CD14-positive monocyte (primary cell): ENCODE data around the gene POLG. TPM values are rescaled to one million over a fixed set of nuclear protein-coding genes. Genes with fewer than 3 reads are reported as not detected.

Experiments used
- DNase-seq, 3 donors: peaks; one replicate each; pipeline ENCODE4 v3.0.0-alpha.2; 2011 to 2022
- H2AFZ ChIP-seq: 2 replicates; pipeline ENCODE4 v1.6.0; 2012; ENCODE audit warnings: mild to moderate bottlenecking, low read depth, low read length, inconsistent platforms; ENCODE audit not compliant: insufficient read depth, poor library complexity, severe bottlenecking
- H3K27ac ChIP-seq, 2 donors: 1 replicate in 1 of 2; 2 replicates in 1 of 2; pipeline ENCODE4 v1.5.1; 2012 to 2013; ENCODE audit warnings: low read length in 2 of 2, control low read depth in 1 of 2, inconsistent platforms in 1 of 2, low read depth in 1 of 2, mild to moderate bottlenecking in 1 of 2
- H3K27me3 ChIP-seq, 2 donors: one replicate each; pipeline versions ENCODE4 v1.6.0 to v1.6.1; 2011 to 2013; ENCODE audit warnings: low read length in 2 of 2; ENCODE audit not compliant: control insufficient read depth in 2 of 2, insufficient read depth in 2 of 2
- H3K36me3 ChIP-seq, 2 donors: replicated peaks in 1 of 2; 1 replicate in 1 of 2; 2 replicates in 1 of 2; pipeline versions ENCODE4 v1.5.1 to v1.6.1; 2012 to 2013; ENCODE audit warnings: low read length in 2 of 2, control low read depth in 1 of 2, inconsistent platforms in 1 of 2, mild to moderate bottlenecking in 1 of 2; ENCODE audit not compliant: insufficient read depth in 2 of 2, control insufficient read depth in 1 of 2
- H3K4me1 ChIP-seq, 2 donors: 1 replicate in 1 of 2; 2 replicates in 1 of 2; pipeline versions ENCODE4 v1.5.1 to v1.6.1; 2012 to 2013; ENCODE audit warnings: low read length in 2 of 2, control low read depth in 1 of 2, inconsistent platforms in 1 of 2, mild to moderate bottlenecking in 1 of 2, moderate library complexity in 1 of 2; ENCODE audit not compliant: insufficient read depth in 2 of 2, control insufficient read depth in 1 of 2
- H3K4me2 ChIP-seq: replicated peaks from 2 replicates; pipeline ENCODE3; 2012; ENCODE audit warnings: low read length, moderate library complexity, mild to moderate bottlenecking; ENCODE audit not compliant: poor library complexity, severe bottlenecking; ENCODE audit errors: extremely low read depth
- H3K4me3 ChIP-seq, 3 experiments: fragments of 200-600 bp in 1 of 3; sonication (generic) in 1 of 3; replicated peaks in 1 of 3; 1 replicate in 2 of 3; 2 replicates in 1 of 3; pipeline ENCODE4 v1.5.1; 2011 to 2013; ENCODE audit warnings: low read length in 3 of 3, mild to moderate bottlenecking in 3 of 3, control low read depth in 2 of 3, low read depth in 2 of 3, inconsistent platforms in 1 of 3, moderate library complexity in 1 of 3
- H3K79me2 ChIP-seq: 2 replicates; pipeline ENCODE4 v1.6.0; 2012; ENCODE audit warnings: mild to moderate bottlenecking, control low read depth, inconsistent platforms, low read length, moderate library complexity; ENCODE audit not compliant: insufficient read depth
- H3K9ac ChIP-seq: 2 replicates; pipeline ENCODE4 v1.6.0; 2017; ENCODE audit warnings: low read length, mild to moderate bottlenecking; ENCODE audit not compliant: insufficient read depth, poor library complexity, severe bottlenecking
- H3K9me3 ChIP-seq, 2 donors: replicated peaks in 1 of 2; 1 replicate in 1 of 2; 2 replicates in 1 of 2; pipeline versions ENCODE4 v1.5.1 to v1.6.1; 2012 to 2013; ENCODE audit warnings: low read length in 2 of 2, control low read depth in 1 of 2; ENCODE audit not compliant: control insufficient read depth in 1 of 2, insufficient read depth in 1 of 2
- H4K20me1 ChIP-seq: 2 replicates; pipeline ENCODE4 v1.6.0; 2012; ENCODE audit warnings: mild to moderate bottlenecking, low read length, control low read depth, moderate library complexity; ENCODE audit not compliant: insufficient read depth
- H3K27ac Mint-ChIP-seq, 7 donors: one replicate each; pipeline ENCODE4 v1.8.0; 2020; ENCODE audit warnings: mild to moderate bottlenecking in 7 of 7, mixed read lengths in 7 of 7, moderate library complexity in 6 of 7, inconsistent platforms in 2 of 7
- H3K27me3 Mint-ChIP-seq, 3 donors: one replicate each; pipeline ENCODE4 v1.8.0; 2021 to 2022; ENCODE audit warnings: low read depth in 3 of 3, mild to moderate bottlenecking in 3 of 3, mixed read lengths in 3 of 3, moderate library complexity in 3 of 3, inconsistent platforms in 1 of 3
- H3K36me3 Mint-ChIP-seq, 2 donors: one replicate each; pipeline ENCODE4 v1.8.0; 2020; ENCODE audit warnings: mixed read lengths in 2 of 2, inconsistent platforms in 1 of 2, mild to moderate bottlenecking in 1 of 2
- H3K4me1 Mint-ChIP-seq: one replicate; pipeline ENCODE4 v1.8.0; 2020; ENCODE audit warnings: mild to moderate bottlenecking, mixed read lengths
- H3K4me3 Mint-ChIP-seq, 2 donors: one replicate each; pipeline ENCODE4 v1.8.0; 2020; ENCODE audit warnings: mild to moderate bottlenecking in 2 of 2, mixed read lengths in 2 of 2, moderate library complexity in 1 of 2
- H3K9me3 Mint-ChIP-seq, 7 donors: one replicate each; pipeline ENCODE4 v1.8.0; 2020 to 2022; ENCODE audit warnings: mixed read lengths in 7 of 7, mild to moderate bottlenecking in 6 of 7, moderate library complexity in 6 of 7, inconsistent platforms in 2 of 7
- WGBS: methylation state at CpG from one replicate; pipeline ENCODE4 v1.1.5; 2013; ENCODE audit warnings: missing lambda C conversion rate; ENCODE audit not compliant: insufficient coverage; 5-methylcytosine and 5-hydroxymethylcytosine counted together
- intact Hi-C, 2 donors: fragments of 100-400 bp; cut with micrococcal nuclease; formaldehyde crosslinking; loops; one replicate each; pipeline versions ENCODE4 v1.15.0 to v1.15.1; 2023
- polyA plus RNA-seq, 3 donors: library from polyadenylated mRNA; depleted of rRNA in 1 of 3; unstranded in 2 of 3; stranded (reverse) in 1 of 3; fragments of 300-500 nt in 2 of 3; fragments of >200 nt in 1 of 3; fragmentation: Illumina TruSeq in 2 of 3; gene quantifications; 1 replicate in 2 of 3; 2 replicates in 1 of 3; pipeline ENCODE4 v1.2.3, GENCODE V29; 2012 to 2021
- TF ChIP-seq, protein P1 (sequence below): fragments of 200-600 bp; IDR thresholded peaks from one replicate; pipeline ENCODE4 v1.8.0; 2022; ENCODE audit warnings: antibody characterized with exemption, mild to moderate bottlenecking

The POLG gene
- polyA plus RNA-seq, 3 donors = 19.2 to 66.7 (median 21.6) TPM

- peak overlapping the region in 1 of 7 donors; percentile 79 for H3K27ac Mint-ChIP-seq
- peak overlapping the region; percentile 69 for H3K4me2 ChIP-seq
- peaks cover 0 to 46% of the 10 kb centered on the region in 2 donors for H3K9me3 ChIP-seq
Measured at GRCh38 chr15:89366656-89367393, 32.2 kb upstream of the POLG start.

DNA sequence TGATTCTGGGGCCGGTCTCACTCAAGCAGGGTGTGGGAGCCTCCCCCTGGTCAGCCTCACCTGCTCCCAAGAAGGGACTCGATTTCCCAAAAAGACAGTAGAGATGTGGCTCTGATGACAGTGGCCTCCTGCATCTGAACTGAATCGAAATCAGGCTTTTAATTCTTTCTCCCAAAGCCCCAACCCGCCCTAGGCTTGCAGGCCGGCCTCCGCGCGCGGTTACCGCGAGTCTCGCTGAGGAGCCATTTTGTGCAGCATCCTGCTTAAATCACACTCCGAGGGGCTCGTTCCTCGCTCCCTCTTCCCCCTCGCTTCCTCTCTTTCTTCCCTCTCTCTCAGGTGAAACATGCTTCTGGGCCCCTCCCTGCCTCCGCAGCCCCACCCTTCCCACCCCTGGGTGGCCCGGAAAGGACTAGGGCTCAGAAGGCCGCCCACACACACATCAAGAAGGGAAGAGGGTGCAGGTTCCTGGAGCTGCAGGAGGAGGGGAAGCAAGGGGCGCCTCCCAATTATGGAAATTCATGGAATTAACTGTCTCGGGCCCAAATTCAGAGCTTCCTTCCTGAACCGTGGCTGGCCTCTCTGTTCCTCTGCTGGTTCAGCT lies 30.9 kb upstream of the POLG start:
- peaks cover 9 to 25% of the 10 kb centered on the region in 2 donors for H3K36me3 Mint-ChIP-seq
- TF ChIP-seq, protein P1, sequence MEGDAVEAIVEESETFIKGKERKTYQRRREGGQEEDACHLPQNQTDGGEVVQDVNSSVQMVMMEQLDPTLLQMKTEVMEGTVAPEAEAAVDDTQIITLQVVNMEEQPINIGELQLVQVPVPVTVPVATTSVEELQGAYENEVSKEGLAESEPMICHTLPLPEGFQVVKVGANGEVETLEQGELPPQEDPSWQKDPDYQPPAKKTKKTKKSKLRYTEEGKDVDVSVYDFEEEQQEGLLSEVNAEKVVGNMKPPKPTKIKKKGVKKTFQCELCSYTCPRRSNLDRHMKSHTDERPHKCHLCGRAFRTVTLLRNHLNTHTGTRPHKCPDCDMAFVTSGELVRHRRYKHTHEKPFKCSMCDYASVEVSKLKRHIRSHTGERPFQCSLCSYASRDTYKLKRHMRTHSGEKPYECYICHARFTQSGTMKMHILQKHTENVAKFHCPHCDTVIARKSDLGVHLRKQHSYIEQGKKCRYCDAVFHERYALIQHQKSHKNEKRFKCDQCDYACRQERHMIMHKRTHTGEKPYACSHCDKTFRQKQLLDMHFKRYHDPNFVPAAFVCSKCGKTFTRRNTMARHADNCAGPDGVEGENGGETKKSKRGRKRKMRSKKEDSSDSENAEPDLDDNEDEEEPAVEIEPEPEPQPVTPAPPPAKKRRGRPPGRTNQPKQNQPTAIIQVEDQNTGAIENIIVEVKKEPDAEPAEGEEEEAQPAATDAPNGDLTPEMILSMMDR = no peak
- peaks cover 62% of the 10 kb centered on the region for H3K4me1 Mint-ChIP-seq
- no peaks in the 10 kb centered on the region for H3K36me3 ChIP-seq
- peaks cover 77 to 97% of the 10 kb centered on the region in 2 donors for H3K27me3 ChIP-seq
- peaks cover 0 to 48% of the 10 kb centered on the region in 2 donors for H3K9me3 ChIP-seq
- H3K4me1 ChIP-seq = peaks cover 43 to 57% of the 10 kb centered on the region in 2 donors
- H3K27ac Mint-ChIP-seq = no peak overlapping the region
- no peak overlapping the region for H3K4me3 ChIP-seq
- H3K9ac ChIP-seq = no peak overlapping the region
- no peak overlapping the region for H2AFZ ChIP-seq
- no peak overlapping the region for H3K4me2 ChIP-seq
- 14% methylated on average over 10 of the region's 22 CpGs for WGBS
- peaks cover 29% of the 10 kb centered on the region for H4K20me1 ChIP-seq
- no peaks in the 10 kb centered on the region for H3K79me2 ChIP-seq
- intact Hi-C loops = no loop called here
- DNase-seq = no peak
- peak overlapping the region in 1 of 2 donors; percentile 93 for H3K4me3 Mint-ChIP-seq
- H3K27me3 Mint-ChIP-seq = peaks cover 88 to 99% (median 97%) of the 10 kb centered on the region in 3 donors
- H3K27ac ChIP-seq = no peak overlapping the region
- peaks cover 3 to 41% (median 27%) of the 10 kb centered on the region in 7 donors for H3K9me3 Mint-ChIP-seq

More at GRCh38 chr15:89366656-89367393, 32.2 kb upstream of the POLG start:
- Mint-ChIP-seq H3K36me3 (peaks cover 8 to 21% of the 10 kb centered on the region in 2 donors), H3K9me3 (peaks cover 3 to 35% (median 25%) of the 10 kb centered on the region in 7 donors), H3K27me3 (peaks cover 86 to 98% (median 95%) of the 10 kb centered on the region in 3 donors), H3K4me3 (peak overlapping the region; percentile 67 to 93), H3K4me1 (peaks cover 62% of the 10 kb centered on the region)
- peaks cover 77 to 95% of the 10 kb centered on the region in 2 donors for H3K27me3 ChIP-seq
- 21% methylated on average over 14 of the region's 21 CpGs for WGBS
- no peaks in the 10 kb centered on the region for H3K36me3 ChIP-seq
- TF ChIP-seq, protein P1 = no peak
- no peak for DNase-seq
- peaks cover 53 to 69% of the 10 kb centered on the region in 2 donors for H3K4me1 ChIP-seq
- no peak overlapping the region for H3K9ac ChIP-seq
- H3K4me3 ChIP-seq = peak overlapping the region in 1 of 3 experiments; percentile 67
- H3K27ac ChIP-seq = no peak overlapping the region
- no peak overlapping the region for H2AFZ ChIP-seq
- no peaks in the 10 kb centered on the region for H3K79me2 ChIP-seq
- intact Hi-C loops = no loop called here
- H4K20me1 ChIP-seq = peaks cover 20% of the 10 kb centered on the region
